CD4-positive, alpha-beta T cell treated with Interferon alpha-2 for 1 hour (primary cell): ENCODE results near the gene CRYM.
"Not testable (repeated sequence)": the region's sequence is repeated elsewhere in the genome, so short reads cannot be mapped to it uniquely, and the experiment has no call there.

Source experiments
- DNase-seq, 2 donors: peaks; one replicate each; pipeline ENCODE4 v3.0.0-alpha.2; 2020 to 2022

Gene CRYM

GRCh38 chr16:21277045-21277926 is 804 bp downstream of the CRYM start:
- no peak for DNase-seq

- no peak for DNase-seq
Measured at GRCh38 chr16:21276090-21276489, 2.0 kb downstream of the CRYM start.

GRCh38 chr16:21275529-21275928 is 2.6 kb downstream of the CRYM start:
- DNase-seq, result no peak

- no peak for DNase-seq
Measured at GRCh38 chr16:21274172-21274726, 3.8 kb downstream of the CRYM start.

GRCh38 chr16:21272763-21273162 is 5.3 kb downstream of the CRYM start:
- DNase-seq, result not testable (repeated sequence)

- no peak for DNase-seq
Measured at GRCh38 chr16:21272253-21272652, 5.8 kb downstream of the CRYM start.

- DNase-seq, result no peak
Measured at GRCh38 chr16:21268236-21268635, 9.9 kb downstream of the CRYM start.

- DNase-seq, result no peak
Measured at GRCh38 chr16:21267298-21267697, 10.8 kb downstream of the CRYM start.

- DNase-seq, result no peak
Measured at GRCh38 chr16:21265104-21265837, 12.8 kb downstream of the CRYM start.

- no peak for DNase-seq
Measured at GRCh38 chr16:21264571-21265036, 13.5 kb downstream of the CRYM start.

- no peak for DNase-seq
Measured at GRCh38 chr16:21263640-21264570, 14.2 kb downstream of the CRYM start.

GRCh38 chr16:21262779-21263639 is 15.1 kb downstream of the CRYM start:
- DNase-seq, result no peak

GRCh38 chr16:21260870-21261791 is 17.0 kb downstream of the CRYM start:
- DNase-seq, result no peak

- no peak for DNase-seq
Measured at GRCh38 chr16:21257284-21257683, 20.8 kb downstream of the CRYM start.

GRCh38 chr16:21256636-21257035 is 21.5 kb downstream of the CRYM start:
- DNase-seq, result no peak

GRCh38 chr16:21253470-21253869 is 24.6 kb downstream of the CRYM start:
- no peak for DNase-seq

- DNase-seq, result no peak
Measured at GRCh38 chr16:21250072-21250923, 27.8 kb downstream of the CRYM start.

GRCh38 chr16:21248179-21248578 is 29.9 kb downstream of the CRYM start:
- DNase-seq, result not testable (repeated sequence)

GRCh38 chr16:21244518-21245215 is 33.4 kb downstream of the CRYM start:
- DNase-seq, result no peak
